ENCODE results near the gene CYP19A1. TPM values are rescaled to one million over a fixed set of nuclear protein-coding genes. Genes with fewer than 3 reads are reported as not detected.

CYP19A1 gene
- total RNA-seq, 1 donor from 2014 or later = not detected

GRCh38 chr15:51229907-51230330 lies 108.5 kb downstream of the CYP19A1 start:
- no peak overlapping the region for H3K4me3 Mint-ChIP-seq (ENCODE audit: unreplicated experiment)
- no peaks in the 10 kb centered on the region for H3K36me3 Mint-ChIP-seq (ENCODE audit: low read depth, unreplicated experiment)
- TF ChIP-seq, protein P1, sequence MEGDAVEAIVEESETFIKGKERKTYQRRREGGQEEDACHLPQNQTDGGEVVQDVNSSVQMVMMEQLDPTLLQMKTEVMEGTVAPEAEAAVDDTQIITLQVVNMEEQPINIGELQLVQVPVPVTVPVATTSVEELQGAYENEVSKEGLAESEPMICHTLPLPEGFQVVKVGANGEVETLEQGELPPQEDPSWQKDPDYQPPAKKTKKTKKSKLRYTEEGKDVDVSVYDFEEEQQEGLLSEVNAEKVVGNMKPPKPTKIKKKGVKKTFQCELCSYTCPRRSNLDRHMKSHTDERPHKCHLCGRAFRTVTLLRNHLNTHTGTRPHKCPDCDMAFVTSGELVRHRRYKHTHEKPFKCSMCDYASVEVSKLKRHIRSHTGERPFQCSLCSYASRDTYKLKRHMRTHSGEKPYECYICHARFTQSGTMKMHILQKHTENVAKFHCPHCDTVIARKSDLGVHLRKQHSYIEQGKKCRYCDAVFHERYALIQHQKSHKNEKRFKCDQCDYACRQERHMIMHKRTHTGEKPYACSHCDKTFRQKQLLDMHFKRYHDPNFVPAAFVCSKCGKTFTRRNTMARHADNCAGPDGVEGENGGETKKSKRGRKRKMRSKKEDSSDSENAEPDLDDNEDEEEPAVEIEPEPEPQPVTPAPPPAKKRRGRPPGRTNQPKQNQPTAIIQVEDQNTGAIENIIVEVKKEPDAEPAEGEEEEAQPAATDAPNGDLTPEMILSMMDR (IDR thresholded peaks at IDR 0.05; ENCODE audit: unreplicated experiment) = peak; percentile 34
- H3K4me1 Mint-ChIP-seq (ENCODE audit: unreplicated experiment) = peaks cover 5% of the 10 kb centered on the region
- DNase-seq (ENCODE audit: low spot score) = no peak
- no peaks in the 10 kb centered on the region for H3K9me3 Mint-ChIP-seq (ENCODE audit: unreplicated experiment)
- no peaks in the 10 kb centered on the region for H3K27me3 Mint-ChIP-seq (ENCODE audit: unreplicated experiment)
- no peak overlapping the region for H3K27ac Mint-ChIP-seq (ENCODE audit: unreplicated experiment)

DNA sequence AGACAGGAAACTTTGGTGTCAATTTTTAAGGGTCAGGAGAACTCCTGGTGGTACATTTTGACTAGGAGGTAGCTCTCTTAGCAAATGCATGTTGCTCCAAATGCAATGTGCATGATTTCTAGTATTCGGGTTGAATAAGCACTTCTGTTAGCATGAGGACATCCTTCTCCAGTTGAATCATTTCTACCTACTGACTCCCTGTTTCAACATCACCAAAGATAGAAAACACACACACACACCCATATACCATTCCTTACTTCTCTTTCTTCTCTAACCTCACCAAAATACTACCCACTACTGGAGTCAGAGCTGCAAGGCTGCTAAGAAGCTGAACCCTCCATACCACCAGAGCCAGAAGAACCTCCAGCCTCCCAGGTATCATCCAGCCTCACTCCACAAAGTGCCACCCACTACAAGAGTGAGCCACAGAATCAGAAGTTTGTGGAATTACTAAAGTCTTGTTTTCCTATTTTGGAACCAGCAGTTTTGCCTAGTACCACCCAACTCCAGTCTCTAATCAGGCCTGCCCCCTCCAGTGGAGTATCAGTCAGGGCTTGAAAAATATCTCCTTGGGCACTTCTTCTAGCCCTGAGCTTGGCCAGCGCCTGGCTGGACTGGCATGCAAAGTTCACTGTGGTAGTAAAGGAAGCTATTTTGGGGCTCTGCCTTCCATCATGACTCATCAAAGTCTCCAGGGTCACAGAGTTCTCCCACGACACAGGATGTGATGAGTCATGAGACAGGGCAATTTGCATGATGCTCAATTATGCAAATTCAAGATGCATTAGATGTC lies 110.3 kb downstream of the CYP19A1 start:
- Mint-ChIP-seq H3K27ac (ENCODE audit: unreplicated experiment) (no peak overlapping the region), H3K27me3 (ENCODE audit: unreplicated experiment) (no peaks in the 10 kb centered on the region), H3K36me3 (ENCODE audit: low read depth, unreplicated experiment) (no peaks in the 10 kb centered on the region), H3K4me1 (ENCODE audit: unreplicated experiment) (no peaks in the 10 kb centered on the region), H3K9me3 (ENCODE audit: unreplicated experiment) (no peaks in the 10 kb centered on the region), H3K4me3 (ENCODE audit: unreplicated experiment) (no peak overlapping the region)
- TF ChIP-seq, protein P1 (IDR thresholded peaks at IDR 0.05; ENCODE audit: unreplicated experiment) = no peak
- no peak for DNase-seq (ENCODE audit: low spot score)

- Mint-ChIP-seq H3K36me3 (ENCODE audit: low read depth, unreplicated experiment) (no peaks in the 10 kb centered on the region), H3K4me1 (ENCODE audit: unreplicated experiment) (no peaks in the 10 kb centered on the region), H3K9me3 (ENCODE audit: unreplicated experiment) (no peaks in the 10 kb centered on the region), H3K27me3 (ENCODE audit: unreplicated experiment) (no peaks in the 10 kb centered on the region), H3K27ac (ENCODE audit: unreplicated experiment) (no peak overlapping the region), H3K4me3 (ENCODE audit: unreplicated experiment) (no peak overlapping the region)
- TF ChIP-seq, protein P1 (IDR thresholded peaks at IDR 0.05; ENCODE audit: unreplicated experiment) = no peak
- DNase-seq (ENCODE audit: low spot score) = no peak
Observed at GRCh38 chr15:51226576-51227210, 111.7 kb downstream of the CYP19A1 start.

- Mint-ChIP-seq H3K36me3 (ENCODE audit: low read depth, unreplicated experiment) (no peaks in the 10 kb centered on the region), H3K9me3 (ENCODE audit: unreplicated experiment) (no peaks in the 10 kb centered on the region), H3K4me1 (ENCODE audit: unreplicated experiment) (no peaks in the 10 kb centered on the region), H3K27me3 (ENCODE audit: unreplicated experiment) (no peaks in the 10 kb centered on the region), H3K4me3 (ENCODE audit: unreplicated experiment) (no peak overlapping the region), H3K27ac (ENCODE audit: unreplicated experiment) (no peak overlapping the region)
- TF ChIP-seq, protein P1 (IDR thresholded peaks at IDR 0.05; ENCODE audit: unreplicated experiment) = no peak
- no peak for DNase-seq (ENCODE audit: low spot score)
Observed at GRCh38 chr15:51224428-51224827, 114.0 kb downstream of the CYP19A1 start.

DNA sequence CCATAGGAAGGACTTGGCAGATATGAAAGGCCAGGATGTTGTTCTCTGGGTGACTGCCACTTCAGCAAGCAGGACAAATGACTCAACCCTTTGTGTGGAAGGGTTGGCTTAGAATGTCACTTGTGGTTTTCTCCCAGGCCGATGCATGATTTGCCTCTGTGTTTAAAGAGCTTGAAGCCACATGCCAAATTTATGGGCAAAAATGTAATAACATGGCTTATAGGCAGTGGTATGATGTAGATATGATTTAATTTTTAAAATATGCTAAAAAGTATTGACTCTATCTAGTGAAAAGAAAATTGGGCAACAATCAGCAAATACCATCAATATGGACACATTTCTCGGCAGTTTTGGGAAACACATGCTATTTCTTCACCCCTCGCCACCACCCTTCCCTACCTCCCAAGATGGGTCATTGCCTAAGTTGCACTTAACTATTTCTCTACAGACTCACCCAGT lies 114.6 kb downstream of the CYP19A1 start:
- no peaks in the 10 kb centered on the region for H3K27me3 Mint-ChIP-seq (ENCODE audit: unreplicated experiment)
- H3K36me3 Mint-ChIP-seq (ENCODE audit: low read depth, unreplicated experiment) = no peaks in the 10 kb centered on the region
- no peaks in the 10 kb centered on the region for H3K9me3 Mint-ChIP-seq (ENCODE audit: unreplicated experiment)
- H3K4me1 Mint-ChIP-seq (ENCODE audit: unreplicated experiment) = no peaks in the 10 kb centered on the region
- no peak overlapping the region for H3K4me3 Mint-ChIP-seq (ENCODE audit: unreplicated experiment)
- H3K27ac Mint-ChIP-seq (ENCODE audit: unreplicated experiment) = no peak overlapping the region
- no peak for DNase-seq (ENCODE audit: low spot score)
- TF ChIP-seq, protein P1 (IDR thresholded peaks at IDR 0.05; ENCODE audit: unreplicated experiment) = no peak
